Osteocyte (in vitro differentiated cells): Measurements from ENCODE around the gene GJA5. TPM values are rescaled to one million over a fixed set of nuclear protein-coding genes. Genes with fewer than 3 reads are reported as not detected.

Experiments
- DNase-seq: peaks from one replicate; pipeline ENCODE4 v3.0.0; 2021; ENCODE audit warnings: mixed read lengths; ENCODE audit not compliant: unreplicated experiment; ENCODE audit errors: extremely low spot score
- H3K27ac Mint-ChIP-seq: one replicate; pipeline ENCODE4 v1.8.0; 2021; ENCODE audit warnings: mild to moderate bottlenecking, mixed read lengths; ENCODE audit not compliant: unreplicated experiment
- H3K27me3 Mint-ChIP-seq: one replicate; pipeline ENCODE4 v1.8.0; 2021; ENCODE audit warnings: mixed read lengths; ENCODE audit not compliant: unreplicated experiment
- H3K36me3 Mint-ChIP-seq: one replicate; pipeline ENCODE4 v1.8.0; 2021; ENCODE audit warnings: mixed read lengths; ENCODE audit not compliant: unreplicated experiment
- H3K4me1 Mint-ChIP-seq: one replicate; pipeline ENCODE4 v1.8.0; 2021; ENCODE audit warnings: mixed read lengths; ENCODE audit not compliant: unreplicated experiment
- H3K4me3 Mint-ChIP-seq: one replicate; pipeline ENCODE4 v1.8.0; 2021; ENCODE audit warnings: mild to moderate bottlenecking, moderate library complexity, mixed read lengths; ENCODE audit not compliant: unreplicated experiment
- H3K9me3 Mint-ChIP-seq: one replicate; pipeline ENCODE4 v1.8.0; 2021; ENCODE audit warnings: mixed read lengths; ENCODE audit not compliant: unreplicated experiment
- total RNA-seq: library from RNA; stranded (reverse); gene quantifications from 2 replicates; pipeline ENCODE4 v1.2.1, GENCODE V29; 2021
- TF ChIP-seq, protein P1 (sequence below): fragments of 200-600 bp; sonication (generic); IDR thresholded peaks from 2 replicates; pipeline ENCODE4 v1.5.0; 2021; ENCODE audit warnings: antibody characterized with exemption, mild to moderate bottlenecking, moderate library complexity

Gene GJA5
- total RNA-seq, 1 donor from 2014 or later = not detected

DNA sequence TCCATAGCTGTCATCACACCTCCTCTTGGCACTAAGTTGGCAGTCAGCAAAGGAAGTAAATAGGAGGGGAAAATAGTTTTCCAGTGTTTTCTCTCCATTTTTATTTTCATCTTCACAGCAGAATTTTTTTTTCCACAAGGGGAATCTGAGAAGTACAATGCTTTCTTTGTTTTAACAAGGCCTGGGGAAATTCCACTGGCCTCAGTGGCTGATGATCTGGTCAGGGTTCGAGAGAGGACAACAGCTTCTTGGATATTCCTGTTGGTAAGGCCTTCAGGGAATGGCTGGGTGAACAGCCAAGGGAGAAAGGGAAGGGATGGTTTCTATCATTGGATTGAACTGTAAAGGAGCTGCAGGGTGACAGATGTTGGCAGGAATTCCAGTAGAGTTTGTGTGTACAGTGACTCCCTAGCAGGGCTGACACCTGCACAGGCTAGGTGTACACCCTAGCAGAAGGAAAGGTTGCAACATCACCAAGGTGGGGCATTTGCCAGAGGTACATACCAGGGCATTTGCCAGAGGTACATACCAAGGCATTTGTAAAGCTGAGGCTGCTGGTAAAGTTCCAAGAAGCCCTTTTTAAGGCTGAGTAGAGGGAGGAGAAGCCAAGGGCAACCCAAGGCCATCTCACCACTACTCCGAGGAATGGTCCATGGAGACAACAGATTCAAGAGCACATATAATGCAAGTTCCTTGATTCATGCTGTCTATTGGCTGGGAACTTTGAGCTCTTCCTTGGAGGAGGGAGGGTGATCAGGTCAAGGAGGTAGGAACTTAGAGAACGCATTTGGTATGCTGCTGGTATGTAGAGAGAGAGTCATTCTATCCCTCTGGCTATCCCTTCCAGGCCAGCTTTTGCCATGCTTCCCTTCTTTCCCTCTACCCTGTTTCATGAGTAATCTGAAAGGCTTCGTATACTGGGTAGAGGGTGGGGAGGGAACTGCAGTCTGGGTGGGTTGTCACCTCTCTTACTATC lies 3.1 kb downstream of the GJA5 start:
- H3K36me3 Mint-ChIP-seq = no peaks in the 10 kb centered on the region
- TF ChIP-seq, protein P1, sequence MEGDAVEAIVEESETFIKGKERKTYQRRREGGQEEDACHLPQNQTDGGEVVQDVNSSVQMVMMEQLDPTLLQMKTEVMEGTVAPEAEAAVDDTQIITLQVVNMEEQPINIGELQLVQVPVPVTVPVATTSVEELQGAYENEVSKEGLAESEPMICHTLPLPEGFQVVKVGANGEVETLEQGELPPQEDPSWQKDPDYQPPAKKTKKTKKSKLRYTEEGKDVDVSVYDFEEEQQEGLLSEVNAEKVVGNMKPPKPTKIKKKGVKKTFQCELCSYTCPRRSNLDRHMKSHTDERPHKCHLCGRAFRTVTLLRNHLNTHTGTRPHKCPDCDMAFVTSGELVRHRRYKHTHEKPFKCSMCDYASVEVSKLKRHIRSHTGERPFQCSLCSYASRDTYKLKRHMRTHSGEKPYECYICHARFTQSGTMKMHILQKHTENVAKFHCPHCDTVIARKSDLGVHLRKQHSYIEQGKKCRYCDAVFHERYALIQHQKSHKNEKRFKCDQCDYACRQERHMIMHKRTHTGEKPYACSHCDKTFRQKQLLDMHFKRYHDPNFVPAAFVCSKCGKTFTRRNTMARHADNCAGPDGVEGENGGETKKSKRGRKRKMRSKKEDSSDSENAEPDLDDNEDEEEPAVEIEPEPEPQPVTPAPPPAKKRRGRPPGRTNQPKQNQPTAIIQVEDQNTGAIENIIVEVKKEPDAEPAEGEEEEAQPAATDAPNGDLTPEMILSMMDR = no peak
- H3K4me3 Mint-ChIP-seq = no peak overlapping the region
- no peaks in the 10 kb centered on the region for H3K27me3 Mint-ChIP-seq
- H3K9me3 Mint-ChIP-seq = no peaks in the 10 kb centered on the region
- no peak for DNase-seq
- H3K4me1 Mint-ChIP-seq = peaks cover 16% of the 10 kb centered on the region
- H3K27ac Mint-ChIP-seq = no peak overlapping the region

DNA sequence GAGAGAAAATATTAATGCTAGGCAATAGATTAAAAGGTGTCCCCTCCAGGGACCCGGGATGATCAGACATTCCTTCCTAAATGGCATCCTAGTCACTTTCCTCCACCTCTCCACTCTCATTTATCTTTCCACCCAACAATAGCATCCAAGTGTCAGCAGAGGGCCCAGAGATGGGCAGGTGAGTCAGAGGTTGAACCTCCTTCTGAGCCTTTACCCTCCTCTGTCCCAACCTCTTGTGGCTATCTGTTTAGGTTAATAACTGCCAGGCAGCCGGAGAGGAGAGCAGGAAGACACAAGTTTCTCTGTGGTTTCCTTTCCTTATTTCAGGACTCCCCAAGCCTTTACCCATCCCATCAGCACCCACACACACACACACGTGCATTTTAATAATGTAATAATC lies 4.1 kb downstream of the GJA5 start:
- peaks cover 9% of the 10 kb centered on the region for H3K4me1 Mint-ChIP-seq
- TF ChIP-seq, protein P1 = no peak
- no peak overlapping the region for H3K27ac Mint-ChIP-seq
- DNase-seq = no peak
- no peaks in the 10 kb centered on the region for H3K9me3 Mint-ChIP-seq
- H3K4me3 Mint-ChIP-seq = no peak overlapping the region
- H3K36me3 Mint-ChIP-seq = no peaks in the 10 kb centered on the region
- no peaks in the 10 kb centered on the region for H3K27me3 Mint-ChIP-seq

DNA sequence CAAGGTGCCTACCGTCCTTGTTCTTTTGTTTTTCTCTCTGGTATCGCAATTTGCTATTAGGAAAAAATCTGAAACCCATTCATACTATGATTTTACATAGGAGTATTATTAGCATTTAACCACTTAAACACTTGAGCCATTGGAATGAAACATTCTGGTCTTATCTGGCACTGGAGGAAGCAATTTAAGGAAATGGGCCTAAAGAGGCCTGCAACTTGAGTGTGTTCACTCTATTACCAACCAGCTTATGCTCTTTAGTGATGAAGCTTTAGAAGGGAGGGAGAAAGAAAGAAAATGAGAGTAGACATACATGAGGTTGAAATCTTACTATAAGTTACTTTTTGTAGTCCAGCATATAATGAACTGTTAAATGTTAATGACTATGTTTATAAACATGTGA lies 5.7 kb downstream of the GJA5 start:
- no peak for DNase-seq
- TF ChIP-seq, protein P1 = no peak
- H3K27ac Mint-ChIP-seq = no peak overlapping the region
- H3K4me1 Mint-ChIP-seq = peaks cover 3% of the 10 kb centered on the region
- H3K27me3 Mint-ChIP-seq = no peaks in the 10 kb centered on the region
- no peak overlapping the region for H3K4me3 Mint-ChIP-seq
- no peaks in the 10 kb centered on the region for H3K36me3 Mint-ChIP-seq
- H3K9me3 Mint-ChIP-seq = no peaks in the 10 kb centered on the region

DNA sequence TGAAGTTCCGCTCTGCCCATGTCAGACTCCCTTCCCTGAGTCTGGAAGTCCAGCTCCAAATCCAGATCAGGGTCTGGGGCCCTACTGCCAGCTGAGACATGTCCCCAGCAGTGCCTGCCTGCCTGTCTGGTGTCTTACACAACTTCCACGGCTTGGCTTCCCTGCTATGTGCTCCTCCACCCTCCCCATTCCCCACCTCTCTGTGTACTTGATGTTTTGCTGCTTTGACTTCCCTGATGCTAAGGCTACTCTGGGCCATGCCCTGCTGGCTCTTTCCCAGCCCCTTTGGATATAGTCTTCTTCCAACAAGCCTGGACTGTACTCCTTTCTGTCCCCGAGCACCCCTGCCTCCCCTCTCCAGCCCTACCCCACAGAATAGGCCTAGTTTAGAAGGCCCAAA lies 7.3 kb downstream of the GJA5 start:
- Mint-ChIP-seq H3K36me3 (no peaks in the 10 kb centered on the region), H3K27me3 (no peaks in the 10 kb centered on the region)

DNA sequence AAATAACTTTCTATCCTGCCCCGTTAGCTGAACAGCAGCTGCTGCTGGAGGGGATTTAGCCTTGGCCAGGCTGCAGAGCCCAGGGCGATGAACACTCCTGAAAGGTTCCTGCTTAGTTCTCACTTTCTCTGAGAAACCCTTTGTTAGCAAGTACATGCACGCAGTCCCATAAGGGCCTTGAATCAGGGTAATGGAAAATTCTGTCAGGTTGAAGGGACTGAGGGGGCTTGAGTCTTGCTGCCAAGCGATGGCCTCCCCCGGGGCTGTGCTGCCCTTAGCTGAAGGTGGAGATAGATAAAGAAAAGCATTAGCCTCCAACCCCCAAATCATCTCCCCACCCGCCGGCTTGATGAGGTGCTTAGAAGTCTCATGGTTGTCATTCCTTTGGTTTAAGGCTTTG lies 7.9 kb downstream of the GJA5 start:
- no peak for DNase-seq
- H3K9me3 Mint-ChIP-seq = no peaks in the 10 kb centered on the region
- no peaks in the 10 kb centered on the region for H3K27me3 Mint-ChIP-seq
- H3K36me3 Mint-ChIP-seq = no peaks in the 10 kb centered on the region
- H3K4me1 Mint-ChIP-seq = peaks cover 3% of the 10 kb centered on the region
- no peak overlapping the region for H3K27ac Mint-ChIP-seq
- no peak overlapping the region for H3K4me3 Mint-ChIP-seq
- TF ChIP-seq, protein P1 = no peak

More for the DNA sequence above, 7.3 kb downstream of the GJA5 start:
- Mint-ChIP-seq H3K4me1 (peaks cover 3% of the 10 kb centered on the region), H3K4me3 (no peak overlapping the region), H3K27ac (no peak overlapping the region), H3K9me3 (no peaks in the 10 kb centered on the region)
- DNase-seq = peak; percentile 69
- TF ChIP-seq, protein P1 = no peak
